GM10266 (cell line): Measurements from ENCODE around the gene SOX1.

ENCODE experiments used
- DNase-seq: peaks from one replicate; pipeline ENCODE4 v3.0.0; 2012; ENCODE audit errors: extremely low spot score
- CTCF ChIP-seq: IDR thresholded peaks from 2 replicates; pipeline ENCODE4 v1.5.1; 2012; ENCODE audit warnings: mild to moderate bottlenecking, low read depth; ENCODE audit not compliant: control insufficient read depth, insufficient read depth; ENCODE audit errors: missing control alignments

The SOX1 gene

GRCh38 chr13:112072534-112073244 is 5.7 kb downstream of the SOX1 start:
- no peak for TF ChIP-seq CTCF
- DNase-seq: no peak

GRCh38 chr13:112073245-112074138 is 6.5 kb downstream of the SOX1 start:
- no peak for DNase-seq
- no peak for TF ChIP-seq CTCF

GRCh38 chr13:112074139-112074865 is 7.4 kb downstream of the SOX1 start:
- no peak for TF ChIP-seq CTCF
- no peak for DNase-seq

GRCh38 chr13:112077729-112078128 is 10.8 kb downstream of the SOX1 start:
- no peak for TF ChIP-seq CTCF
- DNase-seq: no peak

GRCh38 chr13:112078216-112078615 is 11.3 kb downstream of the SOX1 start:
- TF ChIP-seq CTCF: no peak
- no peak for DNase-seq

- no peak for TF ChIP-seq CTCF
- DNase-seq: no peak
Measured at GRCh38 chr13:112078879-112079531, 12.1 kb downstream of the SOX1 start.
